ENCODE measurements around the gene PLB1. TPM values are rescaled to one million over a fixed set of nuclear protein-coding genes. Genes with fewer than 3 reads are reported as not detected.

The PLB1 gene
- total RNA-seq, 1 experiment from 2014 or later, result 0.91 TPM

- H3K27ac Mint-ChIP-seq (ENCODE audit: low read depth, unreplicated experiment), result peak overlapping the region; percentile 66
- no peaks in the 10 kb centered on the region for H3K27me3 Mint-ChIP-seq (ENCODE audit: insufficient read depth, unreplicated experiment)
- intact Hi-C loops (cut with micrococcal nuclease), result no loop called here
- no TSS peak for BruUV-seq (replicated peaks)
- ChIA-PET POLR2A (interaction anchor here (0.7 to 1.4 kb wide), 4 partner anchors 10 to 29 kb away, joined by 3 to 5 read pairs (median 4); no protein-coding TSS in a partner anchor), CTCF (interaction anchor here (0.6 to 1.5 kb wide), 2 partner anchors 10 kb away, joined by 3 to 4 read pairs; no protein-coding TSS in a partner anchor)
- H3K36me3 Mint-ChIP-seq (ENCODE audit: insufficient read depth, unreplicated experiment), result no peaks in the 10 kb centered on the region
- TF ChIP-seq CTCF (IDR thresholded peaks at IDR 0.05; ENCODE audit: unreplicated experiment), result no peak
- H3K4me1 Mint-ChIP-seq (ENCODE audit: insufficient read depth, unreplicated experiment), result peaks cover 26% of the 10 kb centered on the region
- H3K4me3 Mint-ChIP-seq (ENCODE audit: unreplicated experiment), result no peak overlapping the region
- no peaks in the 10 kb centered on the region for H3K9me3 Mint-ChIP-seq (ENCODE audit: unreplicated experiment)
- no peak for DNase-seq (ENCODE audit: unreplicated experiment)
These were observed 127.9 kb downstream of the PLB1 start for GRCh38 chr2:28623582-28624405.

GRCh38 chr2:28624436-28624792 is 128.6 kb downstream of the PLB1 start:
- H3K4me3 Mint-ChIP-seq (ENCODE audit: unreplicated experiment), result no peak overlapping the region
- H3K9me3 Mint-ChIP-seq (ENCODE audit: unreplicated experiment), result no peaks in the 10 kb centered on the region
- intact Hi-C loops (cut with micrococcal nuclease), result no loop called here
- H3K36me3 Mint-ChIP-seq (ENCODE audit: insufficient read depth, unreplicated experiment), result no peaks in the 10 kb centered on the region
- H3K27ac Mint-ChIP-seq (ENCODE audit: low read depth, unreplicated experiment), result peak overlapping the region; percentile 66
- POLR2A ChIA-PET, result interaction anchor here (0.5 to 1.4 kb wide), 2 partner anchors 15 to 246 kb away, joined by 3 read pairs; partner anchors contain the start of gene TRMT61B
- CTCF ChIA-PET, result interaction anchor here (0.6 to 0.7 kb wide), 3 partner anchors 9 to 110 kb away, joined by 3 read pairs; no protein-coding TSS in a partner anchor
- peaks cover 26% of the 10 kb centered on the region for H3K4me1 Mint-ChIP-seq (ENCODE audit: insufficient read depth, unreplicated experiment)
- no peak for TF ChIP-seq CTCF (IDR thresholded peaks at IDR 0.05; ENCODE audit: unreplicated experiment)
- BruUV-seq (replicated peaks), result no TSS peak
- no peaks in the 10 kb centered on the region for H3K27me3 Mint-ChIP-seq (ENCODE audit: insufficient read depth, unreplicated experiment)
- DNase-seq (ENCODE audit: unreplicated experiment), result no peak

GRCh38 chr2:28624793-28625701 is 129.2 kb downstream of the PLB1 start:
- POLR2A ChIA-PET, result interaction anchor here (0.5 to 1.2 kb wide), 2 partner anchors 8 to 245 kb away, joined by 3 to 4 read pairs; partner anchors contain the start of gene TRMT61B
- Mint-ChIP-seq H3K27me3 (ENCODE audit: insufficient read depth, unreplicated experiment) (no peaks in the 10 kb centered on the region), H3K36me3 (ENCODE audit: insufficient read depth, unreplicated experiment) (no peaks in the 10 kb centered on the region), H3K9me3 (ENCODE audit: unreplicated experiment) (no peaks in the 10 kb centered on the region), H3K4me1 (ENCODE audit: insufficient read depth, unreplicated experiment) (peaks cover 26% of the 10 kb centered on the region), H3K4me3 (ENCODE audit: unreplicated experiment) (no peak overlapping the region), H3K27ac (ENCODE audit: low read depth, unreplicated experiment) (no peak overlapping the region)
- intact Hi-C loops (cut with micrococcal nuclease), result no loop called here
- TF ChIP-seq CTCF (IDR thresholded peaks at IDR 0.05; ENCODE audit: unreplicated experiment), result no peak
- DNase-seq (ENCODE audit: unreplicated experiment), result no peak
- CTCF ChIA-PET, result interaction anchor here (0.6 to 0.7 kb wide), 4 partner anchors 8 to 187 kb away, joined by 3 read pairs; no protein-coding TSS in a partner anchor
- BruUV-seq (replicated peaks), result no TSS peak

- Mint-ChIP-seq H3K9me3 (ENCODE audit: unreplicated experiment) (no peaks in the 10 kb centered on the region), H3K4me1 (ENCODE audit: insufficient read depth, unreplicated experiment) (peaks cover 14% of the 10 kb centered on the region), H3K27me3 (ENCODE audit: insufficient read depth, unreplicated experiment) (no peaks in the 10 kb centered on the region), H3K27ac (ENCODE audit: low read depth, unreplicated experiment) (no peak overlapping the region), H3K4me3 (ENCODE audit: unreplicated experiment) (no peak overlapping the region), H3K36me3 (ENCODE audit: insufficient read depth, unreplicated experiment) (no peaks in the 10 kb centered on the region)
- no TSS peak for BruUV-seq (replicated peaks)
- CTCF ChIA-PET, result no interaction called here
- no peak for TF ChIP-seq CTCF (IDR thresholded peaks at IDR 0.05; ENCODE audit: unreplicated experiment)
- POLR2A ChIA-PET, result no interaction called here
- no peak for DNase-seq (ENCODE audit: unreplicated experiment)
- intact Hi-C loops (cut with micrococcal nuclease), result no loop called here
These were observed 130.5 kb downstream of the PLB1 start for GRCh38 chr2:28626376-28626775.
